Putamen (tissue), 1 donor: ENCODE data around the gene SYT9.

Experiments
- DNase-seq: peaks from one replicate; pipeline ENCODE4 v3.0.0-alpha.2; 2016; ENCODE audit warnings: low spot score

Gene SYT9

DNA sequence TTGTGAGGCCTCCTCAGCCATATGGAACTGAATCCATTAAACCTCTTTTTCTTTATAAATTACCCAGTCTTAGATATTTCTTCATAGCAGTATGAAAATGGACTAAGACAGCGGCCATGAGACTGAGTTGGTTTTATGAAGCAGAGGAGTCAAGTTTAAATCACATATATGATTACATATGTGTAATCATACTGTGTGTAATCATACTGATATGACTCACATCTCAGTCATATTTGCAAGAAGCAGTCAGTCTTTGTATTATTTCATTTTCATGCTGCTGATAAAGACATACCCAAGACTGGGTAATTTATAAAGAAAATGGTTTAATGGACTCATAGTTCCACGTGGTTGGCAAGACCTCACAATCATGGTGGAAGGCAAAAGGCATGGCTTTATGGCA is 89.8 kb downstream of the SYT9 start:
- no peak for DNase-seq

DNA sequence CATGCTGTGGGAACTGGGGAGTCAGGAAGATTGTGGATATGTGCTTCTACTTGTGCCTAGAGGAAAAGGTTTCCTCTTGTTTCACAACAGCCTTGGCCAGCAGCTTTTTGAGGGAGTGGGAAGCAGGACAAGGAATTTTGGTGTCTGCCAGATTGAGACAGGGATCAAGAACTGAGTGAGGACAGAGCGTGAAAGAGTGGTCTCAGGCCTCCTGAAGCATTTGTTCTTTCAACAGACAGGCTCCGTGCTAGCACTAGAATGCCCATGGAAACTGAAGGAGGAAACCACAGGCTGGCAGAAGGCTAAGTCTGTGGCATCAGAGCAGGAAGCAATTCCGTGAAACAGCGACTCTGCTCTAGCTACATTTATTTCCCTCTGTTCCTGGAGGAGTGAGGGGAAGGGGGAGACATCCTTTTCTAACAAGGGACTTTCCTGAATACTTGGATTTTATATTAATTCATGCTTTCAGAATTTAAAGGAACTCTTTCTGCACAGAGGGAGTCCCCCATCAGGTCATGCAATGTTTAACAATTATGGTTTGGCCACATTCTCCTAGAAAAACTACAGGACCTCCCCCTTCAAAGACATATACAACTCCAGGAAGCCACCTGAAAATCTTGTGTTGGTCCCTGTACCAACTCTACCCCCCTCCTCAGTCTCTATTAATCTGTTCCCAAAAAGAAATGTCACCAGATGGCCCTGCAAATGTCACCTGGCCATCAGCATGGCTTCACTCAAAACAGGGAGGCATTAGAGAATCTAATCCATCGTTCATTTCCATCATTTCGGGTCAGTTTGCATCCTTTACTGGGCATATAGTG is 96.1 kb downstream of the SYT9 start:
- no peak for DNase-seq

DNA sequence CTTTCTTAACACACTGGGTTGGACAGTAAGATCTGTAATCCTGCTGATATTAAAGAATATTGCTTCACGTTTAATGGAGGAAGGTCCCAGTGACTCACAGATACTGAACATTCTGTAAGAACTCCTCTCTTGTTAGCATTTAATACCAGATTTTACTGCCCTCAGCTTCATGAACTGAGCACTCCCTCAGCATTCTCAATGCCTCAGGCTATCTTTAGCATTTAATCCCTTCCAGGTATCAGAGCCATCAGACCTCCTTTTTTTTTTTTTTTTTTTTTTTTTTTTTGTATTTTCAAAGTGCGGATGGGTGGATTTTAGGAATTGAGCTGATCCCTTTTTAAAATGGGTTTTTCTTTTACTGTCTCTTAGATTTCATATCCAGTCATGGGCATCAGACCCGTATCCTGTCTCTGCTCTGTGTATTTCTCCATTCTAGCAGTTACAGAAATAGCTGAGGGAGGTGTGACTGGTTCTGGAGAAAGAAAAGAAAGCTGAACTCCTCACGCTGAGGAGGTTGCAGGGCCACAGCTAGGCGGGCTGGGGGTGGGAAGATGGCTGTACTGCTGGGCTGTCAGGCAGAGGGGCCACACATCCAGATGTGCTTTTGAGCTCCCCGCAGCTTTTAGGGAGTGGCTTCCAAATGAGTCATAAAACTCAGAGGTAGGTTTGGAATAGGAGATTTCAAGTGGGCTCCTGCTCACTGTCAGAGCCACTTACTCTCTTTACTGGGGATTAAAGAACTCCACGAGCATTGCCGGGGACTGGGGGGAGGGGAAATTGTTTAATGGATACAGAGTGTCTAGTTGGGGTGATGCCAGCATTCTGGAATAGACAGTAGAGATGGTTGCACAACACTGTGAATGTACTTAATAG is 97.0 kb downstream of the SYT9 start:
- no peak for DNase-seq

DNA sequence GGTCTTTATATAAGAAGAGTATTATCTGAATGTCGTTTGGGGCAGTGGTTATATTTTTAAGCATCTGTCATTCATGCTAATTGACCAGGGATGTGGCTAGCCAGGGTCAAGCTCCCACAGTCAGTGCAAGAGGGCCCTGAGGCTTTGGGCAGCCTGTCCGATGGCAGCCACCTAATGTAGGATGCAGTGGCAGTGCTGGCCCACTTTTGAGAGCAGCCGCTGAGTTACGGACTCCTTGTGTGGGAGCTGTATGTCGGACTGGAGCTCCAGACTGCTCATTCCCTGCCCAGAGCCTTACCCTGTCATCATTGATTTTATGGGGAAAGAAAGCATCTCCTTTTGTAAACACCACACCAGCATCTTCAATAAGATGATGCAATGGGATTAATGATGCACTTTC is 99.5 kb downstream of the SYT9 start:
- DNase-seq: no peak

DNA sequence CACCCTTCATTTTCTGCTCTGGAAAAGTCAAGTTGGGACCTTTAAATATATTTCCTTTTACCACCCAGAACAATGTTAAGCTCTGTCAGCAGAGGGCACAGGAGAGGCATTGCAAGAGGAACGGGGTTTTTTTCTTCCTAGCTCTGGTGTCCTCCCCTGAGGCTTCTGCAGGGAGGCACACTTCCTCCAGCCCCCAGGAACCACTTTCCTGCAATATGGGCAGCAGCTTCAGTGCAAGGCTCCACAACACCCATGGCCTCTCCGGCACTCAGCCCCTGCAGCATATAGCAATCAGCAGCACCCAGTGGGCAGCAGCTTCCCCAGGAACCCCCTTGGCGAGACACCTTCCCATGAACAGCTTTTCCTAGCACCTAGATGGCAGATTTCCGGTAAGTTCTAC is 101.4 kb downstream of the SYT9 start:
- no peak for DNase-seq

DNA sequence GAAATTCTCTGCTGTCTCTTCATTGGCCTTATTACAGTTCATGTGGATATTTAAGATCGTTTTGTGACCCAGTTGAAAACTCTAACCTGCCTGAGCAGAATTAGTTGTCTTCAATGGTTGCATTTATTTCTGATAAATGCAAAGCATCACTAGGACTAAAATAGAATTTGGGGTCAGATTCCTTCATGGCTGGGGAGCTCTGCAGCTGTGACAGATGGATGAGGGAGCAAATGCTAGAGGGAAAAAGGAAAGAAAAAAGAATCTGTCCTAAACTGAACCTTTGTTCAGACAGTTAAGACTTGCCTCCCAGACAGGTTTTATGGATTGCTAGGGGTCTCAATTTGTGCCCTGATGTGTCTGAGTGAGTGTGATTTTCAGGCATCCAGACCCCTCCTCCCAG is 113.0 kb downstream of the SYT9 start:
- DNase-seq: no peak

DNA sequence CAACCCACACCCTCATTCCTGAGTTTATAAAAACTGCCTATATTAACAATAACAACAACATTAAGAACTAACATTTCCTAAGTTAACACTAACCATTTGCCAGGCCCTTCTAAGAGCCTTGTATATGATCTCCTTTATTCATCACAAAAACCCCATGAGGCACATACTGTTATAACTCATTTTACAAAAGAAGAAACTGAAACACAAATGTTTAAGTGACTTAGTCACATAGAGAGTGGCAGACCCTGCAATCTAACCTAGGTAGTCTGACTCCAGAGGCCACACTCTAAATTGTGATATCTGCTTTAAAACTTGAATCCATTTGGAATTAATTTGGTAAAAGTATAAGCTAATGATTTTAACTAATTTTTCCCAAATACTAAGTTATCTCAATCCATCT is 116.1 kb downstream of the SYT9 start:
- DNase-seq: no peak

DNA sequence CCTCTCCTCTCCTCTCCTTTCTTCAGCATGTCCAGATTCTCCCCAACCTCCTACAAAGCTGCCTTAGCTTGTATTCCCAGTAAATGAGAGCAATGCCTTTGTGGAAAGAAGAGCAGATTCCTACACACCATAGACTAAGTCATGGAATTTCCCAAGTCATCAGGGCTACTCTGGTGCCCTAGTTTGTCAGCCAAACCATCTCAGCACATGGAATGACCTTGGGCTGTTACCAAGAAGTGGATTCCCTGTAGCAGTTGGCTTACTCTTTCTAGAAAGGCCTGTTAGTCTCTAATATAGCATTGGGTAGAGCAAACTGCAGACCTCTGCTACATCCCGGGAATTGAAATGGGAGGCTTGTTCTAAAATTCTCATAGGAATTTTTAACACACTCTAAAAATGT is 124.7 kb downstream of the SYT9 start:
- DNase-seq: no peak

DNA sequence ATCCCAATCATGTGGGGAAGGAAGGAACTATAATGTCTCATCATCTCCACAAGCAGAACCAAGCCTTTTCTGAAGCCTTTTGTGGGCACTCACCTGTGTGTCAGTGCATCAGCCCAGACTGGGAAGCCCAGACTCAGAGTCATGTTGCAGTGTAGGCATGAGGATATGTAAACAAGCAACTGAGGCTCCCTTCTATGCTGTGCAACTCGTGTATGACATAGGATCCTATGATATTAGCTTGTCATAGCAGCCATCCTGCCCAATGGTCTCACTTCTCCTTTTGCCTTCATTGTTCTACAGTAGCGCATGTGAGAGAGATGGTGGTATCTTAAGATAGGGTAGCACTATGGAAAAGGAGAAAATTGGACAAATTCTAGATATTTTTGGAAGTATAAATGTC is 130.2 kb downstream of the SYT9 start:
- DNase-seq: no peak

DNA sequence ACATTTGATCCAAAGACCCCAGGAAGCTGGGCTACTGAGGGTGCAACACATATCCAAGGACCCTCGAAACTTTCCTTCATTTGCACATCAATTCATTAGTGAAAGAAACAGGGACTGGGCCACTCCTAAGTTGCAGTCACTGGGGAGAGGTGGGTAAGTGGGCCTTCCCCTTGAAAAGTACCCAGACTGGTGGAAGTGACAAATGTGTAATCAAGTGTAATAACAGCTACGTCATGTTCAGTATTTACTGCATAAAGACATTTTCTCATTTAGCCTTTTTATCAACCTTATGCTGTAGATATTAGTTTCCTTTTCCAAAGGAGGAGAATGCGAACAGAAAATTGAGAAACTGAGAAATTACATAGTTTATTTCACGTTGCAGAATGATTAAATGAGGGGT is 131.7 kb downstream of the SYT9 start:
- DNase-seq: no peak

DNA sequence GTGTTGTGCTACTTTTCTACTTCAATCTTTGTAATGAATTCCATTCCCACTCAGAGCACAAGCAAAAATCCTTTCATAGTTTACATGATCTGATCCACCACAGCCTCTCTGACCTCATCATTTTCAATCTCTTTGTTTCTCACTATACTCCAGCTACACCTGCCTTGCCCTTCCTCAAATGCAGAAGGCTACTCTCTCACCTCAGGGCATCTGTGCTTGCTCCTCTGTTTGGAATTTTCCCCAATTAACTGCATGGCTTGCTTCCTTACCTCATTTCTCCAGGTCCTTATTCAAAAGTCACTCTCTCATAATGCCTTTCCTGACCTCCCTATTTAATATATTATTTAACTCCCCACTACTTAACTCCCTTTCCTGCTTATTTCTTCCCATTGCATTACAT is 133.0 kb downstream of the SYT9 start:
- DNase-seq: no peak

DNA sequence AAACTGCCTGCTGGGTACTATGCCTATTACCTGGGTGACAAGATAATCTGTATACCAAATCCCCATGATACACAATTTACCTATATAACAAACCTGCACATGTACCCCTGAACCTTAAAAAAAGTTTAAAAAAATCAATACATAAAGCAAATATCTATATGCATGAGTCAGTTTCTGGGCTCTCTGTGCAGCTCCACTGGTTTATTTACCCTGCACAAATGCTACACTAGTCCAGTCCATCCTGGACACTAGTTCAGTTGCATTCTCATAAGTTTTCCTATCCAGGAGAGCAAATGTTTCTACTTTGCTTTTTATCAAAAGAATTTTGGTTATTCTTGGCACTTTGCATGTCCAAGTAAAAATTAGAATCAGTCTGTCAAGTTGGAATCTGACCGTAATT is 133.8 kb downstream of the SYT9 start:
- no peak for DNase-seq

DNA sequence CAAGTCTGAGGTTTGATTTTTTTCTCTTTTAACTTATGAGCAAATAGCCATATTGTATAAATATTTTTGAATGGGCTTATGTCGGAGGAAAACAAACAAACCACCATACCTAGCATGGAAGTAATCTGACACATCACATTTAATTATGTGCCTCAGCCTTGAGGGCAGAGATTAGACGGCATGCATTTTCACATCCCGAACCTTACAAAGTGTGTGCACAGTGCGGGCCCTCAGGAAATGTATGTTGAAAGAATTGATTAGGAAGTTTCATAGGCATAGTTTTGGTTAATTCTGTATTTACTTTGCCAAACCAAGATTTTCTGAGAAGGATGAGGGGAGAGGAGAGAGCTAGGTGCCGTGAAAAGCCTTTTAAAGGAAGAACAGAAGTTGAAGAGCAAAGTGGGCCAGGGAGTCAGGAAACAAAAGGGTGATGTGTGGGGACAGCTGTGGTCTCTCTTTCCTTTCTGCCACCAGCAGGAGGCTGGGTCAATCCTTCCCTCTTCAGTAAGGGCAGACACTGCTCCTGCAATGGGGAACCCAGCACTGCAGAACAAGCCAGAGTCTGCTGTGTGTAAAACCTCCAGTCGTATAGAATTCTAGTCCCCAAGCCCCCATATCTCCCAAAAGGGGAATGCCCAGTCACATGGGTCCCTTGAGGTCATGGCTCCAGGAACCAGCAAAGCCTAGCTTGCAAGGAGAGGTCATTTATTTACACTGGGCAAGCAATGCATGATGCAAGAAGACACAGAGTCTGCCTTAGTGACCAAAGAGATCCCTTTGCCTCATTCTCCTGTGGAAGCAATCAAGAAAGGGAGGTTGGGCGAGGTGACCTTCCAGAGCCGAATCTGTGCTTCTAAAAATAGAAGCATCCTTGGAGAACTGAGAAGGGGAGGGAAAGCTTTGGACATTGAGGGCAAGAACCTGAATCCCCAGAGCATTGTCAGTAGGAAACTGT is 162.5 kb downstream of the SYT9 start:
- DNase-seq: no peak

DNA sequence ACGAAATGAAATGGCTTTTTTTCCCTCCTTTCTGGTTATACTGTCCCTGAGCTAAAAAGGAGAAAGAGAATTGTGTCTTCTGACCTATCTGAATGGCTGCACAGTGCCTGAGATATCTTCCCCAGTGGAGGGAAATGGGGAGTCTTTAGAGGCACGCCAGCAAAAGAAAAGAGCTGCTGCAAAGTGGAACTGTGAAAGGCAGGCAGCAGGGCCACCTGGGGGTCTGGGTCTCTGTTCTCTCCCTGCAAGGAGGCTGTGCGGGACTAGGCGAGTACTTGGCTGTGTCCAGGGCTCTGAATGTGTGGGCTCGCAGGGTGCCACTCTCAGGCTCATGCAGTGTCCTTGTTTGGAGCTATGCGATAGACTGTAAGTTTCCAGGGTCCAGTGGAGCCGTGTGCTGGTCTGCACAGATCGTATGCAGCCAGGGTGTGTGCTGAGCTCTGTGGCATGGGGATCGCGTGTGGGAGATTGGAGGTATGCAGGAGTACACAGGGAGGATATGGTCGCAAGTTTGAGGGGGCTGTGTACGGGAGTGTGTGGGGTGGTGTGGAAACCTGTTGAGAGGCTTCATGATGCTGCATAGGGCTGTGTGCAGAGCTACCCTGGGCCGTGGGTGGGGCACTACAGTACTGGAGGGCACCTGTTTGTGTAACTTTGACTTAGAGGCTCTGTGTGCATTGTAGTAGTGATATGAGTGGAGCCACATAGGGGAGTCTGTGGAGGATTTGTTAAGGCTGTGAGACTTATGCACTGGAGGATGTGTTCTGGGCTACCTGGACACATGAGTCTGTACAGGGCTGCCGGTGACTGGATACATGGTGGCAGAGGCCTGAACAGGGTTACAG is 163.5 kb downstream of the SYT9 start:
- DNase-seq: no peak

DNA sequence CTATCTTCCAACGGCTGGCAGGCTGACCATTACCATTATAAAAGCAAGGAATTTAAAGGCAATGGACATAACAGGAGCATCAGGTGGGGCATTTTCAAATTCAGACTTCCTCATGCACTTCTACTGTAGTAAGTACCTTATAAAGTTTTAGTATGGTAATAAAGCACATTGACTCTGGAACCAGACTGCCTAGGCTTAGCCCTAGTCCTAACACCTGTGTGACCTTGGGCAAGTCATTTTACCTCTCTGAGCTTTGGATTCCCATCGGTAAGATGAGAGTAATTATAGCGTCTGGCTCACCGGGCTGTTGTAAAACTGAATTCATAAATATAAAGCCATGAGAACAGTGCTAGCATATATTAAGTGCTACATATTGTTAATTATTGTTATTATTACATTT is 164.4 kb downstream of the SYT9 start:
- DNase-seq: no peak

DNA sequence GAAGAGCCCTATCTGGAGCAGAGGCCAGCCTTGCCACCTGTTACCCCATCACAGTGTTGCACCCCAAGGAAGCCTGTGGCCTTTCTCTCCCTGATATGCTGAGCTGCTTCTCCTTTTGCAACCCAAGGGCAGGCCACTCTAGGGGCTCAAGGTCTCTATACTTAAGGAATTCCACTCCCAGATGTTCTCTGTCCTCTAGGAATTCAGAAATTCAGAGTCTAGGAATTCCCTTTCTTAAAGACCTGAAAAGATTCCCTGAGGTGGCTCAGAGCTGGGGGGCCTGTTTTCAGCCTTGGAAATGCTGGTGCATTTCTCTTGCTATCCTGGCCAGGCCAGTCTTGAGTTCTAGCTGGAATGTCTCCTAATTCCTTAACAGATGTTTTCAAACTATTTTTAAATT is 165.6 kb downstream of the SYT9 start:
- no peak for DNase-seq

DNA sequence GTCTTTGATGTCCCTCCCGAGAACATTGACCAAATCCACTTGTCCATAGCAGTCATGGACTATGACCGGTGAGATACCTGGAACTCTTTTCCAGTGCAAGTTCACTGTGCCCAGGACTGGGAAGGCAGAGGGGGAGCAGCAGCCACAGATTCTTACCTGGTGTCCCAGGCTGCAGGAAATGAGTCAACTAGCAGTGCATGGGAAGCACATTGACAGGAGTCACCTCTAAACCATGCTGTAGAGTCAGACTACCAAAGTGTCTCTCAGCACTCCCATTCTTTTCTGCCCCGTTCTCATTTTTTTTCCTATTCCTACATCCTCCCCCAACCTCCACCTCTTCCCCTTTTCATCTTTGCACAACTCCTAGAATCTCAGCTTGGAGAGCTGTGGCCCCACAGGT is 166.4 kb downstream of the SYT9 start:
- DNase-seq: no peak

DNA sequence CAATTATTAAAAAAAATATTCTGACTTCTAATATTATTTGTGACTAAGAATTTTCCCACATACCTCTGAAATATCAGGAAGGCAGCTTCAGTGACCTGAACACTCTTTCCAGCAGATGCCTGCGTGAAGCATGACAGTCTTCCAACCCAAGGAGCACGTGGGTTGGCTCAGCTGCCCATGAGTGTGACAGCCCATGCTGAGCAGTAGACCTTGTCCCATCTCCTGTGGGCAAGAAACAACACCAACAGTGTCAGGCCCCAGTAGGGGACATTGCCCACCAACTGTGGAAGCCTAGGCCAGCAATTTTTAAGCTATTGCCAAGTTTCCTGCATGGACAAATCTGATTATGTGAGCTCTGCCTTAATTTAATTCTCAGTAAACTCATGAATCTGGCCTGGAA is 167.2 kb downstream of the SYT9 start:
- no peak for DNase-seq

DNA sequence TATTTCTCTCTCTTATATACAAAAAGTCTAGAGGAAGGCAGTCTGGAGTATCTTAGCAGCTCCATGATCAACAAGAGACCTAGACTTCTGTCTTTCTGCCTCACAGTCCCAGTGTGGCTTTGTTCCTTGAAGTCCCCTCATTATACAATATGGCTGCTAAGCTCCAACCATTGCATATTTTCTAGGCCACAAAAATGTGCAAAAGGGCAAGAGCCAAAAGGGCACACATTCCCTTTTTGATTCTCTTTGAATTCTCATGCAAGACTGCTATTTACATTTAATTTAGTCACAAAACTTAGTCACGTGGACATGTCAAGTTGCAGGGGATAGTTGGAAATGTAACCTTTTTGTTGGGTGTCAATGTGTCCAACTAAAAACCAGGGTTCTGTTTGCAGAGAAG is 169.4 kb downstream of the SYT9 start:
- no peak for DNase-seq

DNA sequence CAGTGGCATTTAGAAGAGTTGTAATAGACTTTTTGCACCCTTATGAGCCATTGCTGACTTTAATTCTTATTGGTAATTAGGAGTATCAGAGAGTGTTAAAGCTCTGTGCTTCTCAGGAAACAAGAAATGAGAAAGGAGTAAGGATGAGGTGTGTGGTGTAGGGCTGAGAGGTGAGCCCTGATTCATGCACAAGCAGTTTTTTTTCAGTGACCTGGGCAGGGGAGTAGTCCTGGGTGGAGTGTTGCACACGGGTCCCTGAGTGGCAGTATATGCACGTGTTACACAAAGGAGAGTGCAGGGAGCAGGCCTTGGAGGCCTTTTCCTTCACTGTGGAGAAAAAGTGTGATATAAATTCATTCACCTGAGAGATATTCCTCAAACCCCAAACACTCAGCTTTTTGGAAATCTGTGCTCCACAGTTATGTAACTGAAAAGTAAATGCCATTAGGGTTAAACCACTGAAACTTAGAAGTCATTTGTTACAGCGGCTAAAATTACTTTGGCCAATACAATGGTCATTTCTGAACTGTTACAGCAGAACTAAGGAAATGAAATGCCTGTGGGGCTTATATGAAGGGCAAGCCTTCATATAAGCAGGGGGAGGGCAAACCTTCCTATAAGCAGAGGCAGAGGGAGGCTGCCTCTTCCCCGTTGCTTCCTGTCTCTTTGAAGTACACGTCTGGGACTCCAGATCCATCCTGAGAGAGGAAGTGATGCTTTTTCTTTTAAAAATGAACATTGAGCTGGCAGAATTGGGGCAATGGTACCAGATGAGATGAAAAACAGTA is 171.0 kb downstream of the SYT9 start:
- DNase-seq: no peak

DNA sequence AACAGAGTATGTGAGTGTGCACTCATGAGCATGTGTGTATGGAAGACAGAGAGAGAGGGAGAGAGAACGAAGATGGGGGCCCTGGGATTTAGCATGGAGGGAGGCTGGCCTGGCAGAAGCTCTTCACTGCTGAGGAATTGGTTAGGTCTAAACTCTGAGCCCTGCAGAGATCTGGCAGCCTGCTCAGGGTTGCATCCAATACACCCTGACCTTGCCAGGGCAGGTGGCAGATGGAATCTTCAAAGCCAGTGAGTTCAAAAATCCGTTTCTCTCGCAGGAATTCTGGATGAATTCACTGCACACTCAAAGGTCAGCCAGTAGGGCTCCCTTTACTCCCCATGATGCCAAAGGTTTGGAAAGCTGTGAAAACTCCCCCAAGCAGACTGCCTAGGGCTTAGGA is 172.2 kb downstream of the SYT9 start:
- no peak for DNase-seq
